Activated gamma-delta T cell (primary cell): ENCODE results near the gene NME3.

ENCODE experiments used
- DNase-seq: peaks from one replicate; lab custom pipeline; 2025; lab: John Stamatoyannopoulos, UW

NME3 gene

DNA sequence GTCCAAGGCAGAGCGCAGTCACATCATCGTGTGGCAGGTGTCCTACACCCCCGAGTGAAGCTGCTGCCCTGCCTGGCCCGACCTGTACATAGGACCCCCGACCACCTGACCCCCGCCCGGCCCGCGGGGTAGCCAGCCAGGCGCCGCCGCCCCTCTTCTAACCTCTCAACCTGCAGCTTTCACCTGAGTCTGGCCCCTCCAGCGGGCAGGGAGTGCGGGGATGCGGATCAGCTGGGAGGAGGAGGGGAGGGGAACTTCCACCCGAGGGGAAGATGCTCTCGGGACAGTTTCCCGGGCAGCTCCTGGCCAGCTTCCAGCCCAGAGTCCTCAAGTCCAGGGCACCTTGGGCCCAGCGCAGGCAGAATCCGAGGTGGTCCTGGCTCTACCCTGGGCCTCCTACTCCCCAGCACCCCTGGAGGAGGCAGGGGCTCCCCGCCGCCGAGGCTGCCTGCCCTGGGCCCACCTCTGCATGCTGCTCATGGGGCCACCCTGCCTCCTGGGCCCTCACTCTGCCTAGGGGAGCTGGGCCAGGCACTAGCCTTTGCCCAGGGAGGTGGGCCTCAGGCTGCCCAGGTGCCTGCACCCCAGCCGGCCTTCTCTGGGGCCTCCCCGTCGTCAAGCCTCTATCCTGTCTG, 2.5 kb downstream of the NME3 start:
- DNase-seq = no peak

GRCh38 chr16:1768061-1768766, 3.1 kb downstream of the NME3 start:
- DNase-seq = no peak

GRCh38 chr16:1767116-1767994, 4.0 kb downstream of the NME3 start:
- DNase-seq = no peak

DNA sequence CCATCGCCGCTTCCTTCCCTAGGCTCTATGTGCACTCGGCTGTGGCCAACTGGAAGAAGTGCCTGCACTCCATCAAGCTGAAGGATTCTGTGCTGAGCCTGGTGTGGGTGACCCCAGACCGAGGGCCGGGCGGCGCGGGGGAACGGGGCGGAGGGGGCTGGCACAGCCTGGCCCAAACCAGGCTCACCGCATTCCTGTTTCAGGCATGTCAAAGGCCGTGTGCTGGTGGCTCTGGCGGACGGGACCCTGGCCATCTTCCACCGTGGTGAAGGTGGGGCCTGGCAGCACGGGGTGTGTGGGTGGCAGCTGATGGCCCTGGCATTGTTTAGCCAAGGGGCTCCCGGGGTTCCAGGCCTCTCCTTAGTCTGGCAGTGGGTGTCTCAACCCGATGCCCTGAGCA, 4.6 kb downstream of the NME3 start:
- DNase-seq = no peak

DNA sequence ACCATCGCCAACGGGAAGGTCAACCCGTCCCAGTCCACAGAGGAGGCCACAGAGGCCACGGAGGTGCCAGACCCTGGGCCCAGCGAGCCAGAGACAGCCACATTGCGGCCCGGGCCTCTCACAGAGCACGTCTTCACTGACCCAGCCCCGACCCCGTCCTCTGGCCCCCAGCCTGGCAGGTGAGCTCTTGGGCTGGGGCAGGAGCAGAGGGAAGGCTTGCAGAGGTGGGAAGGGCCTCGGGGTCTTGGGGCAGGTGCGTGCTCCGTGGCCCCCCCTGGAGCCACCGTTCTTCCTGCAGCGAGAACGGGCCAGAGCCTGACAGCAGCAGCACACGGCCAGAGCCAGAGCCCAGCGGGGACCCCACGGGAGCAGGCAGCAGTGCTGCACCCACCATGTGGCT, 5.1 kb downstream of the NME3 start:
- DNase-seq = no peak

DNA sequence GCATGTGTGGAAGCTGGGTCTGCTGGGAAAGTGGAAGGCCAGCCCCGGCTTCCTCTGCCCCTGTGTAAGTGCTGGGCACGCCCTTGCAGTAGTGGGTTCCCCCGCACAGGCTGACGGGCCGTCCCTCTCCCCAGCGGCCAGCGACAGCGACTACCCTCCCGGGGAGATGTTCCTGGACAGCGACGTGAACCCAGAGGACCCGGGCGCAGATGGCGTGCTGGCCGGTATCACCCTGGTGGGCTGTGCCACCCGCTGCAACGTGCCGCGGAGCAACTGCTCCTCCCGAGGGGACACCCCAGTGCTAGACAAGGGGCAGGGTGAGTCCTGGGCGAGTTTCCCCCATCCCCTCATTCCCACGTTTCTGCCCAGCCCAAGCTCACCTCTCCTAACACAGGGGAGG, 5.5 kb downstream of the NME3 start:
- no peak for DNase-seq

DNA sequence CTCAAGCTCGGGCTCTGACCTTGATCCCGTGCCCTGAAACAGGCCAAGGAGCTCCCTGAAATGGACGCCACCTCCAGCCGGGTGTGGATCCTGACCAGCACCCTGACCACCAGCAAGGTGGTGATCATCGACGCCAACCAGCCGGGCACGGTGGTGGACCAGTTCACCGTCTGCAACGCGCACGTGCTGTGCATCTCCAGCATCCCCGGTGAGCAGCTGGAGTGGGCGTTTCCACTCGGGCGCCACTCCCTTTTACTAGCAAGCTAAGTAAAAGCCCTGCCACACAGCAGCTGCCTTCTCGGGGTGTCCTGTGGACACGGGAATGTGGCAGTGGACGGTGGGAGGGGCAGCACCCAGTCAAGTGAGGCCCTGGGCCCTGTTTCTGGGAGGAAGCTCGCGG, 6.4 kb downstream of the NME3 start:
- no peak for DNase-seq

DNA sequence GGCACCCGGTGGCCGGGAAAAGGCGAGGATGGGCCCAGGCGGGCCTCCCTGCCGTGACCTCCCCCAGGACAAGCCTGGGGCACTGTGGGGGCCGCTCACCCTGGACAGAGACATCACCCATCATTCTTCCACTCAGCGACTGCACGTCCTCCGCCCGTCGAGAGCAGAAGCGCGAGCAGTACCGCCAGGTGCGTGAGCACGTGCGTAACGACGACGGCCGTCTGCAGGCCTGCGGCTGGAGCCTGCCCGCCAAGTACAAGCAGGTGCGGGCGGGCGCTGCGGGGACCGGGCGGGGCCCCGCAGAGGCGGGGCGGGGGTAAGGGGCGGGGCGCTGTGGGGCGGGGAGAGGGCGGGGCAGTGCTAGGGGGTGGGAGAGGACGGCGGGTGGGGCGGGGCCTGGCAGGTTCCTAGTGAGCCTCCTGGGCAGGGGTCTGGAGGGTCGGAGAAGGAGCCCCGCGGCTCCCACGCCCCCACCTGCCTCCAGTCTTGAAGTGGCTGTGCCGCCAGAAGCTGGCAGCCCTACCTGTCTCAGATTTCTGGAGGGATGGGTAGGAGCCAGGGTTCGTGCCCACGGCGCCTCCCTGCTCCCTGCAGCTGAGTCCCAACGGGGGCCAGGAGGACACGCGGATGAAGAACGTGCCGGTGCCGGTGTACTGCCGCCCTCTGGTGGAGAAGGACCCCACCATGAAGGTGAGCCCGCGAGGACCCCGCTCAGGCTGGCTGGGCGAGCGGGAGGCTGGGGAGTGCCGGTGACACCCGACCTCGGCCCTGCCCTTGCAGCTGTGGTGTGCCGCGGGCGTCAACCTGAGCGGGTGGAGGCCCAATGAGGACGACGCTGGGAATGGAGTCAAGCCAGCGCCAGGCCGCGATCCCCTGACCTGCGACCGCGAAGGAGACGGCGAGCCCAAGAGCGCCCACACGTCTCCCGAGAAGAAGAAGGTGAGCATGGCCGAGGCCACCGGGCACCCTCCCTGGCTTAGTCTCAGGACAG, 7.5 kb downstream of the NME3 start:
- no peak for DNase-seq

- DNase-seq = no peak
Observed at GRCh38 chr16:1762879-1763520, 8.3 kb downstream of the NME3 start.

DNA sequence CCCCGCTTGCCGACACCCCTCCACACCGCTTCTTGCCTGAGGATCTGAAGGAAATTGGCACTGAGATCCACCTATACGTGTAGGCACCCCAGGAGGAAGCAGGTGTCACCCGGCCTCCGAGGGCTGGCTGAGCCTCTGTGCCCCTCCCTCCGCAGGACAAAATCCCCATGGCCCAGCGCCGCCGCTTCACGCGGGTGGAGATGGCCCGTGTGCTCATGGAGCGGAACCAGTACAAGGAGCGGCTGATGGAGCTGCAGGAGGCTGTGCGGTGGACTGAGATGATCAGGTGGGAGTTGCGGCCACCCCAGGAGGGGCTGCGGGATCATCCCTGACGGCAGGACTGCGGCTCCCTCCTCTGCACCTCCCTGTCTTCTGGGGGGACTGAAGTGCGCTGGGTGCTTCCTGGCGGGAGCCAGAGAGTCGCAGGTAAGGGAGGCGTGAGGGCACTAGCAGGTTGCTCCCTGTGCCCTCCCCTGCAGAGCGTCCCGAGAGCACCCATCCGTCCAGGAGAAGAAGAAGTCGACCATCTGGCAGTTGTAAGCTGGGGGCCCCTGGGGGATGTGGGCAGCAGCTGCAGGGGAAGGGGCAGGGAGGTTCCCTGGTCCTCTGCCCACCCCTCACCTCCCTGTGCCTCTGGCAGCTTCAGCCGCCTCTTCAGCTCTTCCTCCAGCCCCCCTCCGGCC, 9.0 kb downstream of the NME3 start:
- no peak for DNase-seq

GRCh38 chr16:1761751-1762150, 9.6 kb downstream of the NME3 start:
- DNase-seq = no peak

- DNase-seq = no peak
Observed at GRCh38 chr16:1760911-1761310, 10.4 kb downstream of the NME3 start.

GRCh38 chr16:1759511-1759910, 11.8 kb downstream of the NME3 start:
- DNase-seq = no peak

DNA sequence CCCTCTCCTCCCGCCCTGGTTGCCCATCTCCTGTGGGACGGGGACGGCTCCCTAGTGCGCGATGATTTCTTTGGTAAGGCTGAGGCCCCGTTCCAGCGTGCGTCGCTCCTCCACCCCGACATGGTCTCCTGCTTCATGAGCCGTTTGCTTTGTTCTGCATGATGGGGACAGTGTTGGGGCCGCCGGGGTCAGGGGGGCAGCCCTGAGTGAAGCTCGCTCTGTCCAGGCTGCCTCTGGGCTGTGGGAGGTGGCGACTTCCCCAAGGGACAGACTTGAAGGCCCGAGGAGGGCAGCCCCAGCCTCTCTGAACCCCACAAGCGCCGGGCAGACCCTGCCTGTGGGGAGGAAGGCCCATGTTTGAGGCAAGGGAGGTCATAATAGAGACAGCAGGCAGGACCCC, 12.4 kb downstream of the NME3 start:
- no peak for DNase-seq

GRCh38 chr16:1757714-1758461, 13.5 kb downstream of the NME3 start:
- DNase-seq = no peak

GRCh38 chr16:1754204-1754603, 17.1 kb downstream of the NME3 start:
- DNase-seq = no peak

DNA sequence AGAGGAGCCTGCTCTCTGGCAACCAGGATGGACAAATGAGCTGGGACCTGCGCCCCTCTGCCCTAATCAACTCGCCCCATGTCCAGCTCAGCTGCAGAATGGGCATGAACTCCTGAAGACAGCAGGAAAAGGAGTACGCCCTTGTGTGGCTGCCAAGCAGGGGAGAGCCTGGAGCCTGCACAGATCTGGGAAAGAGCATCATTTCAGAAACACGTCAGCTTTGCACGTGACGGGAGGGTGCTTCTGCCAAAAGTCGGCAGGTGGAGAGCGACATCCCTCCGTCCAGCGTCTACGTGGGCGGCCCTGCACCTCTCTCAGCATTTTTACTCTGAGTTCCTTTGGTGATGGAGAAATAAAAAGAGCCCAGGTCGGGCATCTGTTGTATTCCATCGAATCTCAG, 18.5 kb downstream of the NME3 start:
- no peak for DNase-seq

DNA sequence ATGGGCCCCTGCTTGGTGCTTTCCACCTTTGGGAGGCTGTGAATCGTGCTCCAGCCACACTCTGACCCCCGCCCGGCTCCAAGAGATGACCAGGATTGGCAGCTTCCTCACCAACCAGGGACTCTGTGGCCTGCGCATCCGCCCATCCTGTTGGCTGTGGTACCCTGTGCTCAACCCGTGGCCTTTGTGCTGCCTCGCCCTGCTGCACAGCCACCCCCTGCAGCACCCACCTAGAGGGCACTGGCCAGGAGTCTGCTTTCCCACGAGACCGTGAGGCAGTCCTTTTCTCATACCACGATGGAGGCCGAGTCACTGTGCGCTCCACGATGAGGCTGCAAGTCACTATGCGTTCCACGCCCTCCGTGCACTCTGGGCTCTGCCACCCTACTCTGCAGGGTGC, 19.4 kb downstream of the NME3 start:
- no peak for DNase-seq

DNA sequence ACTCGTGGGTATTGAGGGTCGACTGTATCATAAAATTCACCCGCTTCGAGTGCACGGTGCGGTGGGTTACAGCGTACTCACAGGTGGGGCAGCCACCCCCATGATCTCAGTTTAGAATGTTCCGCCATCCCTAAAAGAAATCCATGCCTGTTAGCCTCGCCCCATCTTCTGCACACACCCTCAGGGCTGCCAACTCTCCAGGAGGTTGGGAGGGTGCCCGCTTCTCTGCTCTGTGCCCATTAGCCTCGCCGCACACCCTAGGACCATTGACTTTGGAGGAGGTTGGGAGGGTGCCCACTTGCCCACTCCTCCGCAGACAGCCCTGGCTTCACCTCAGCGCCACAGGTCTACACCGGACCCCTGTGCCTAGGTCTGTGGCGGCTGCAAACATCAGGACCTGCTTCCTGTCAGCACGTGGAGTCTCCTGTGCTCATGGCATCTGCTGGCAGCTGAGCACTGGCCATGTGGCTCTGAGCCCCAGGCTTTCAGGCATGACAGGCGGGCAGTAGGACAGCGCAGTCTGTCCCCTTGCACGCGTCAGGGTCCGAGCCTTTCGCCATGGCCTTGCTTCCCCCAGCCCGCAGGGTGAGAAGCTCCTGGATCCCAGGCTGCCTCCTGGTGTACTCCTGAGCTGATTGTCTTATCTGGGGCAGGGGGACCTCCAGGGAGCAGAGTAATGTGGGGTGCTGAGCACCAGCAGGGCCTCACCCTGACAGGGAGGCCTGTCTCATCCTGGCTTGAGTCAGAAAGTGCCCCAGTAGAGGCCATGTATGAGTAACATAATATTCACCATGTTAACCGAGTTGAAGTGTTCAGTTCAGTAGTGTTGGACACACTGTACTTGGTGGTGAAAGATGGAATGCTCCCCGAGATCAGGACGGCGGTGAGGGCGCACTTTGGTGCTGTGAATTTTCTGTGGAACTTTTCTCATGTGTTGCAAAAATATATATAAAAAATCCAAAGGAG, 21.9 kb downstream of the NME3 start:
- no peak for DNase-seq
